Smooth muscle cell (in vitro differentiated cells): ENCODE measurements around the gene KRTAP5-7. TPM values are rescaled to one million over a fixed set of nuclear protein-coding genes. Genes with fewer than 3 reads are reported as not detected.
"Not testable (repeated sequence)": the region's sequence is repeated elsewhere in the genome, so short reads cannot be mapped to it uniquely, and the experiment has no call there.

Experiments
- DNase-seq: peaks from one replicate; lab custom pipeline; 2025; ENCODE audit not compliant: unreplicated experiment; lab: John Stamatoyannopoulos, UW
- H2AFZ ChIP-seq: fragments of 200-600 bp; sonication (generic); 2 replicates; pipeline ENCODE4 v1.6.0; 2016; ENCODE audit warnings: antibody characterized with exemption, low read depth, mild to moderate bottlenecking
- H3F3A ChIP-seq: fragments of 200-600 bp; sonication (generic); 2 replicates; pipeline ENCODE4 v1.6.0; 2017; ENCODE audit warnings: antibody characterized with exemption, low read depth
- H3K27ac ChIP-seq: fragments of 200-600 bp; sonication (generic); 2 replicates; pipeline ENCODE4 v1.5.1; 2016; ENCODE audit warnings: low read depth, mild to moderate bottlenecking
- H3K27me3 ChIP-seq: fragments of 200-600 bp; sonication (generic); 2 replicates; pipeline ENCODE4 v1.6.1; 2016; ENCODE audit warnings: low read depth, mild to moderate bottlenecking
- H3K36me3 ChIP-seq: fragments of 200-600 bp; sonication (generic); 2 replicates; pipeline ENCODE4 v1.5.1; 2016; ENCODE audit warnings: low read depth
- H3K4me1 ChIP-seq: fragments of 200-600 bp; sonication (generic); 2 replicates; pipeline ENCODE4 v1.5.1; 2016; ENCODE audit warnings: low read depth
- H3K4me2 ChIP-seq: fragments of 200-600 bp; sonication (generic); 2 replicates; pipeline ENCODE4 v1.6.0; 2016; ENCODE audit warnings: mild to moderate bottlenecking
- H3K4me3 ChIP-seq: fragments of 200-600 bp; sonication (generic); 2 replicates; pipeline ENCODE4 v1.5.1; 2016; ENCODE audit warnings: mild to moderate bottlenecking
- H3K79me2 ChIP-seq: fragments of 200-600 bp; sonication (generic); 2 replicates; pipeline ENCODE4 v1.6.0; 2016; ENCODE audit warnings: low read depth, mild to moderate bottlenecking
- H3K9ac ChIP-seq: fragments of 200-600 bp; sonication (generic); 2 replicates; pipeline ENCODE4 v1.6.0; 2016; ENCODE audit warnings: low read depth
- H3K9me3 ChIP-seq: fragments of 200-600 bp; sonication (generic); replicated peaks from 2 replicates; pipeline ENCODE4 v1.5.1; 2016; ENCODE audit warnings: low read depth
- H4K20me1 ChIP-seq: fragments of 200-600 bp; sonication (generic); 2 replicates; pipeline ENCODE4 v1.6.0; 2016; ENCODE audit warnings: low read depth
- CTCF ChIP-seq: fragments of 200-600 bp; sonication (generic); IDR thresholded peaks from 2 replicates; pipeline ENCODE4 v1.5.1; 2017; ENCODE audit warnings: borderline replicate concordance, mild to moderate bottlenecking, antibody characterized with exemption; ENCODE audit not compliant: insufficient read depth, poor library complexity, severe bottlenecking
- WGBS: methylation state at CpG from one replicate; pipeline ENCODE4 v1.1.7; 2016; ENCODE audit warnings: low lambda C conversion rate; 5-methylcytosine and 5-hydroxymethylcytosine counted together
- polyA plus RNA-seq: library from polyadenylated mRNA; unstranded; fragments of >200 nt; fragmentation: Nextera tagmentation; extraction: Ambion mirVana; gene quantifications from 2 replicates; pipeline ENCODE4 v1.2.1, GENCODE V29; 2016
- total RNA-seq: library from RNA; depleted of rRNA; stranded (reverse); fragments of >200 nt; gene quantifications from 2 replicates; pipeline ENCODE4 v1.2.3, GENCODE V29; 2014

KRTAP5-7 gene
- total and polyA plus RNA-seq, 2 experiments from 2014 or later = not detected

GRCh38 chr11:71568704-71569349, 41.8 kb downstream of the KRTAP5-7 start:
- peaks cover 8% of the 10 kb centered on the region for H3K27me3 ChIP-seq
- no peaks in the 10 kb centered on the region for H4K20me1 ChIP-seq
- 85% methylated on average over 8 of the region's 8 CpGs for WGBS
- H3K79me2 ChIP-seq = no peaks in the 10 kb centered on the region
- H2AFZ ChIP-seq = no peak overlapping the region
- H3K36me3 ChIP-seq = no peaks in the 10 kb centered on the region
- H3K27ac ChIP-seq = no peak overlapping the region
- H3K4me3 ChIP-seq = no peak overlapping the region
- no peak for TF ChIP-seq CTCF
- H3K4me2 ChIP-seq = no peak overlapping the region
- no peak for DNase-seq
- no peak overlapping the region for H3K9ac ChIP-seq
- H3K9me3 ChIP-seq = no peaks in the 10 kb centered on the region
- no peaks in the 10 kb centered on the region for H3K4me1 ChIP-seq
- H3F3A ChIP-seq = no peaks in the 10 kb centered on the region

- H2AFZ ChIP-seq, H3K9ac ChIP-seq, H3K4me1 ChIP-seq, H3K79me2 ChIP-seq, H3K36me3 ChIP-seq, H3K9me3 ChIP-seq, H4K20me1 ChIP-seq, DNase-seq, H3K4me3 ChIP-seq, H3K4me2 ChIP-seq, H3F3A ChIP-seq, H3K27me3 ChIP-seq, H3K27ac ChIP-seq: not testable (repeated sequence)
- 94% methylated on average over 32 of the region's 39 CpGs for WGBS
Observed at GRCh38 chr11:71571101-71571850, 44.2 kb downstream of the KRTAP5-7 start.

- no peaks in the 10 kb centered on the region for H4K20me1 ChIP-seq
- H3K9me3 ChIP-seq = no peaks in the 10 kb centered on the region
- no peak for DNase-seq
- H3F3A ChIP-seq = no peaks in the 10 kb centered on the region
- H3K36me3 ChIP-seq = no peaks in the 10 kb centered on the region
- no peaks in the 10 kb centered on the region for H3K79me2 ChIP-seq
- H3K4me1 ChIP-seq = no peaks in the 10 kb centered on the region
- H3K9ac ChIP-seq = no peak overlapping the region
- peaks cover 6% of the 10 kb centered on the region for H3K27me3 ChIP-seq
- H3K4me3 ChIP-seq = no peak overlapping the region
- no peak overlapping the region for H2AFZ ChIP-seq
- H3K4me2 ChIP-seq = no peak overlapping the region
- WGBS = 74% methylated on average over 11 of the region's 11 CpGs
- TF ChIP-seq CTCF = no peak
- H3K27ac ChIP-seq = no peak overlapping the region
Observed at GRCh38 chr11:71572811-71573210, 45.7 kb downstream of the KRTAP5-7 start.

GRCh38 chr11:71574418-71574817, 47.4 kb downstream of the KRTAP5-7 start:
- no peak overlapping the region for H3K4me2 ChIP-seq
- 87% methylated on average over 5 of the region's 5 CpGs for WGBS

More at GRCh38 chr11:71574418-71574817, 47.4 kb downstream of the KRTAP5-7 start:
- Histone ChIP-seq H3K27me3 (peaks cover 6% of the 10 kb centered on the region), H3F3A (no peaks in the 10 kb centered on the region), H3K79me2 (no peaks in the 10 kb centered on the region), H3K36me3 (no peaks in the 10 kb centered on the region), H3K4me1 (no peaks in the 10 kb centered on the region), H4K20me1 (no peaks in the 10 kb centered on the region), H2AFZ (no peak overlapping the region), H3K9ac (no peak overlapping the region), H3K9me3 (no peaks in the 10 kb centered on the region), H3K4me3 (no peak overlapping the region), H3K27ac (no peak overlapping the region)
- TF ChIP-seq CTCF = no peak
- no peak for DNase-seq
